ENCODE measurements around the gene CIITA.

CIITA gene

DNA sequence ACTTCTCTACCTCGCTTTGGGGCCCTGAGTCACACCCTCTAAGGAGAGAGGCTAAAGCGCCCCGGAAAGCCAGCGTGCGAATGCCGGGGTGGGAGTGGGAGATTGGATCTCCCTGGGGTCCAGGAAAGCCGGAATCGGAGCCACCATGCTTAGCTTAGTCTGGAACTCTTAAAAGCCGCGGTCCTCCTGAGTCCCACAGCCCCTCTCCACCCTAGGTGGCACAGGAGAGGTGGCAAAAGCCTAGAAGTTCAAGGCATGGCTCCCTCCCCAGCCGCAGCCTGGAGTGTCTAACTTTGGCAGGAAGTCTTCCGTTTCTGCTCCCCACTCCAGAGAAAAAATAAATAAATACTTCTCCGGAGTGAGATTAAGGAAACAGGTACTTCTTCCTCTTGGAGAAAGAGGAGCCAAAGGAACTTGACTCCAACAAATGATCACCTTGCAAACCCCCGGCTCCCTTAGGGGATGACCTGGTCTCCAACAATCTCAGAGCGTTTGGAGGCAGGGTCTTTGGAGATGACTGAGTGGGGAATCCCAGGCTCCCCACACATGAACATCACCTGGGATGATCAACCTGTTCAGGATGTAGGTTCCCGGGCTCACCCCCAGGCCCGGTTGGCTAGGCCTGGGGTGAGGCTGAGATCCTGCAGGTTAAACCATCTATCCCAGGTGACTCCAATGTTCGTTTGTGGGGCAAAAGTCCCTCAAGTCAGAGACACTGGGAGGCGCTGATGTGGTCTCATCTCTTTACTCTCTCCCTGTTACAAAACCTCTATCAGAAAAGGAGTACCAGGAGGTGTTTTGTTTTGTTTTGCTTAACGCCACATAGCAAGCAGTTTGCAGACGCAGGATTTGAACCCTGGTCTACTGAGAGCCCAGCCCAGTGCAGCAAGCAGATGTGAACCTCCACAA is 2.9 kb downstream of the CIITA start:
- DNase-seq (ENCODE audit: low read depth), result no peak

DNA sequence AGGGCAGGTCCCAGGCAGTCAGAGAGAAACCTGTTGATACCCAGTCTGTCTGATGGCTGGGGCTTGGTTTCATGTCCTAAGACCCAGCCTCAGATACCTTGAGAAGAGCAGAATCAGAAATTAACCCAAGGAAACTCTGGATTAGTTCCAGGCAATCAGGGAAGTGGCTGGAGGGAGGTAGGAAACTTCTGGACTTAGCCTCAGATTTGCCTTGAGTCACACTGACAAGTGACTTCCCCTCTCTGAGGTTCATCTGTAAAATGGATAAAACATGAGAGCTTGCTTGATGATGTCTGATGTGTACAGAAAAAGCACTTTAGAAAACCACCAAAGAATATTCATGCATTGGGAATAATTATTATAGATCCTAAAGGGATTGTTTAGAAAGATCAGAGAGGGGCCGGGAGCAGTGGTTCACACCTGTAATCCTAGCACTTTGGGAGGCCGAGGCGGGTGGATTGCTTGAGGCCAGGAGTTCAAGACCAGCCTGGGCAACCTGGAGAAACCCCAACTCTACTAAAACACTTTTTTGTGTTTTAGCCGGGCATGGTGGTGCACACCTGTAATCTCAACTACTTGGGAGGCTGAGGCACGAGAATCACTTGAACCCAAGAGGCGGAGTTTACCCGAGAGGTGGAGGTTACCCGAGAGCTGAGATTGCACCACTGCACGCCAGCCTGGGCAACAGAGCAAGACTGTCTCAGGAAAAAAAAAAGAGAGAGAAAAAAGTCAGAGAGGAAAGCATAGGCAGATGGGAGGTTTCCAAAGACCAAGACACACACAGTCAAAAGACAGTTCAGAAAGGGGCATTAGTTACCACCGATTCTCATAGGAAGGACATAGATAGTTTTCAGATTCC is 3.8 kb downstream of the CIITA start:
- no peak for DNase-seq (ENCODE audit: low read depth)

DNA sequence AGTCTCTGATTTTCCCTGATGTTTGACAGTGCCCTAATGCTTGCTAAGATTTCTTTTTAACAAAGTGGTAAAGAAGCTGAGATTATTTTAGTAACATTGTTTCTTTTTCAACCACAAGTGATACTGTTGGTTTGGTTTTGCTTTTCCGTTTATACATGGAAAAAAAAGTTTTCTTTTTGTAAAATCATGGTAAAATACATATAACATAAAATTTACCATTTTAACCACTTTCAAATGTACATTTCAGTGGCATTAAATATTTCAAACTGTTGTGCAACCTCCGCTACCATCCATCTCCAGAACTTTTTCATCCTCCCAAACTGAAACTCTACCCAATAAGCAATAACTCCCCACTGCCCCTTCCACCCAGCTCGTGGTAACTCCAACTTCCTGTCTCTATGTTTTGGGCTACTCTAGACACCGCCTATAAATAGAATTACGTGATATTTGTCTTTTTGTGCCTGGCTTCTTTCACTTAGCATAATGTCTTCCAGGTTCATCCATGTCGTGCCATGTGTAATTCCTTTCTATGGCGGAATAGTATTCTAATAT is 4.6 kb downstream of the CIITA start:
- no peak for DNase-seq (ENCODE audit: low read depth)

DNA sequence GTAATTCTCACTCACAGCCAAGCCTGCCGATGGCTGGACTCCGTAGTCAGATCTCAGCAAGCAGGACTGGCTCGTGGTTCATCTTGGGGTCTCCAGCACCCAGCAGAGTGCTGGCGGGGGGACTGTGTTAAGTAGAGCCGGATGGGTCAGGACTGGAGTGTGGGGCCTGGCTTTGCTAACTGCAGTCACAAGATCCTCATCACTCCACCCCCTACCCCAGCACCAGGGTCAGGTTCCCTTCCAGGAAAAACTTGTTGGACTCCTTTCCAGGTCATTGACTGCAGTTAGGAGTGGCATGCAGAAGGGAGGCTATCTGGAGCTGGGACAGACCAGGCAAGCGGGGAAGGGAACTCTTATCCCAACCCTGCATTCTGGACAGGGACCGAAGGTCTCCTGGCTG is 6.0 kb downstream of the CIITA start:
- DNase-seq (ENCODE audit: low read depth), result no peak

DNA sequence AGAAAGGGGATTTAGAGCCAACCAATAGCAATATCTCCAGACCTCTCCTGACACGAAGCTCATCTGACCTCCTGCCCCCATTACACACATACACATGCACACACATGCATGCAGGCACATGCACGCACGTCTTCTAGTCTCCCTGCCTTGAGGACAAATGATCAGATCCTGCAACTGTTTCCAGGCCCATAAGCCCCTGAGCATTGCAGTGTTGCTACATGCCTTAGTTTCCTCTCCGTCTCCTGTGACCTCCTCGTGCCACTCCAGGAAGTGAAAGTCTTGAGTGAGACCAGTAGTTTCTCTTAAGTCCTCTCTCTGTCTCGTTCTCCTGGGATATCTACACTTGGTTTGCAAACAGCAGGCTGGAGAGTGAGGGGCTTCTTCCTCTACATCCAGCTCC is 8.2 kb downstream of the CIITA start:
- DNase-seq (ENCODE audit: low read depth), result no peak

DNA sequence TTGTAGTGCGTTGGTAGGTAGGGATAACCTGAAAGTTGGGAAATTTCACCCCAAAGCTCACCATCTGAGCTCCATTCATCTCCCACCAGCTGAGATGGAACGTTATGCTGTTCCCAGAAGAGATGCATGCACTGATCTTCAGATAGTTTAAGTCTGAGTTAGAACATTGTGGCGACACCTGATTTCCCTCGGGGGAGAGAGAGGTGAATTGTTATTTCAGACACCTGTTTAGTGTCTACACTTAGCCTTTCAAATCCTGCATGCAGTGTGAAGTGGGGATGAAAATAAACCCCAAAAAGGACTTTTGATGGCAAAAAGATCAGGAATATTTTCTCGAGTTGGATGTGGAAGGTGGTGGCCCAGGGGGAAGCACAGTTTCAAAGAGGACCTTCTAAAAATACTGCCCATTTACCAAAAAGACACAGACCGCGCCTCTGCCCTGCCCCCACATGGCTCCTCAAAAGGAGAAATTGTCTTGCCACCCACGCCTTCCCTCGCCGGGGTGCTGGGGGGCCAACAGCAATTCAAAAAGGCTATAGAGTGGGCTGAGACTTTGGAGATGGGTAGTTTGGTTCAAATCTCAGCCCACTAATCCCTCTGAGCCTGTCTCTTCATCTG is 11.4 kb downstream of the CIITA start:
- DNase-seq (ENCODE audit: low read depth), result no peak

DNA sequence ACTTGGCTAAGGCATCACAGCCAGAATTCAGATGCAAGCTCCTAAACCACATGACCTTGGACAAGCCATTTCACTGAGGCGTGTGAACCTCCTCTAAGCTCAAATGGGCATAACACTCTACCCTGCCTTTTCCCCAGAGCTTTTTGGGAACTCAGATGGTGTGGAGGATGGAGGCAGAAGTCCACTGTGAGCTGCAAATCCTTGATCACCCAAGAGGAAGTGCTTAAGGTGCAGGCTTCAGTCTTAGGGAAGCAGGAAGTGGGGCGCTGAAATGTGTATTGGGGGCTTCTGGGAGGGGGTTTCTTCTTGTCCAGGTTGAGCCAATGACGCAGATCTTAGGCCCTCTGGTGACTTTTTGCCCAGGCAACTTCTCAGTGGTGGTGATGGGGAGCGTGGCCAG is 12.9 kb downstream of the CIITA start:
- DNase-seq (ENCODE audit: low read depth), result no peak

DNA sequence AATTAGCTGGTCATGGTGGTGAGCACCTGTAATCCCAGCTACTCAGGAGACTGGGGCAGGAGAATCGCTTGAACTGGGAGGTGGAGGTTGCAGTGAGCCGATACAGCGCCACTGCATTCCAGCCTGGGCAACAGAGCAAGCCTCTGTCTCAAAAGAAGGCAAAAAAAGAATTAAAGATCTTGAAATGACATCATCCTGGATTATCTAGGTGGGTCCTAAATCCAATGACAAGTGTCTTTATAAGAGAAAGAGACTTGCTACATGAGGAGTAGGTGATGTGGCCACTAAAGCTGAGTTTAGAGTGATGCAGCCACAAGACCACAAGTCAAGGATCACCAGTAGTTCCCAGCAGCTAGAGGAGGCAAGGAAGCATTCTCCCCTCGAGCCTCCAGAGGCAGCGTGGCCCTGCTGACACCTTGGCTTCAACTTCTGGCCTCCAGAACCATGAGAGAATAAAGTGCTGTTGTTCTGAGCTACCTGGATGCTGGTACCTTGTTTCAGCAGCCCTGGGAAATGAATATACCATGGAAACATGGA is 15.8 kb downstream of the CIITA start:
- DNase-seq (ENCODE audit: low read depth), result no peak

DNA sequence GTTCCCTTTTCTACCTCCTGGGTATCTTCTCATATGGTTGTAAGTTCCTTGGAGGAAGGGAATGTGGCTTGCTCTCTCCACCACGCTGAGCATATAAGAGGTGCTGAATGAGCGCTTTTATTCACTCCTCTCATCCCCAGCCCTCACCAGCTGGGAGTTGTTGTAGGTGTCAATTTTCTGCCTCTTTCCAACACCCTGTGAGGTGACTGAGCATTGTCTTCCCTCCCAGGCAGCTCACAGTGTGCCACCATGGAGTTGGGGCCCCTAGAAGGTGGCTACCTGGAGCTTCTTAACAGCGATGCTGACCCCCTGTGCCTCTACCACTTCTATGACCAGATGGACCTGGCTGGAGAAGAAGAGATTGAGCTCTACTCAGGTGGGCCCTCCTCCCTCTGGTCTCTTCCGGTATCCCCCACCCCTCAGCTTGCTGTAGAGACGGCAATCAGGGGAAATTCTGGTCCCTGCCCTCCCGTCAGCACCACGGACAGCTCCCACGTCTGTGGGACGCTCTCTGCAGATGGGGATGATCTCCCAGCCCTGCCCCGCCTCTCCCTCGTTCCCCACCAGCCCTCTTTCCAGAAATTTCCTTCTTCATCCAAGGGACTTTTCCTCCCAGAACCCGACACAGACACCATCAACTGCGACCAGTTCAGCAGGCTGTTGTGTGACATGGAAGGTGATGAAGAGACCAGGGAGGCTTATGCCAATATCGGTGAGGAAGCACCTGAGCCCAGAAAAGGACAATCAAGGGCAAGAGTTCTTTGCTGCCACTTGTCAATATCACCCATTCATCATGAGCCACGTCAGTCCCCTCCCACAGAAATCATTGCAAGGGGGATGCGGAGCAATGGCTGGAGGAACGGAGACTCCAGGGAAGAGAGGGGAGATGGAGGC is 18.3 kb downstream of the CIITA start:
- DNase-seq (ENCODE audit: low read depth), result no peak

DNA sequence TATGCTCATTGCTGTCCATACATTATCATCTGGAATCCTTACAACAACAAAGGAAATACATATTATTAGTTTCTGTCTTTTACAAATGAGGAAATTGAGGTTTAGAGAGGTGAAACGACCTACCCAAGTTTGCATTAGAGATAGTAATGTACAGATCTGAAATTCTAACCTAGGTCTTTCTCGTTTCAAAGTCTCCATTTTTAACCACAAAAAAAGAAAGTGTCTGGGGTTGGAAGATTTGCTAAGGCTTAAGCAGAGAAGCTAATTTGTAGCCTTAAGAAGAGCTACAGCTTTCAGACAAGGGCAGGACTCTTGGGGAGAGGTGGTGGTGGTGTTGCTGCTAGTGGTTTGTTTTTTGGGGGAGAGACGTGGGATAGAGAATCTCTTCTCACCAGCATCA is 19.2 kb downstream of the CIITA start:
- DNase-seq (ENCODE audit: low read depth), result no peak

DNA sequence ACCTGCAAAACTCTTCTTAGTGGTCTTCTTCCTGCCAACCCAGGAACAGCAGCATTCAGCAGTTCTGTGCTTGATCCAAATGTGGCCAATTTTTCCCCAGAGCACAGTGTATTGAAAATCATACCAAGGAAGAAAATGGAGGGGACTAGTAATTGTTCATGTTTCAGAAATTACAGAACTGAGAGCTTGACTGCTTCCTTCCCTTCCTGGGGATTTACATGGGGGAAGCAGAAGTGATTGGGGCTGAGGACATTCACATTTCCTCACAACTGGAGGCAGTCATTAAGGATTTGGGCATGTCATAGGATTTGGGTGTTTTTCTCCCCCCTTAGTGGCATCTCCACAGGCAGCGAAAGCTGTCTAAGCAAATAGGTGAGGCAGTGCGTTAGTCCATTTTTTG is 19.7 kb downstream of the CIITA start:
- DNase-seq (ENCODE audit: low read depth), result no peak

DNA sequence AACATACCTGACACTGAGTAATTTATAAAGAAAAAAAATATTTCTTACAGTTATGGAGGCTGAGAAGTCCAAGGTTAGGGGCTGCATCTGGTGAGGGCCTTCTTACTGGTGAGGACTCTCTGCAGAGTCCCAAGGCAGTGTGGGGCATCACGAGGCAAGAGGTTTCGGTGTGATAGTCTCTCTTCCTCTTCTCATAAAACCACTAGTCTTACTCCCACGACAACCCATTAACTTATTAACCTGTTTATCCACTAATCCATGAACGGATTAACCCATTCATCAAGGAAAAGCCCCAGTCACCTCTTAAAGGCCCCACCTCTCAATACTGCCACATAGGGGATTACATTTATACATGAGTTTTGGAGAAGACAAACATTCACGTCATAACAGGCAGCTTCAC is 20.1 kb downstream of the CIITA start:
- no peak for DNase-seq (ENCODE audit: low read depth)

DNA sequence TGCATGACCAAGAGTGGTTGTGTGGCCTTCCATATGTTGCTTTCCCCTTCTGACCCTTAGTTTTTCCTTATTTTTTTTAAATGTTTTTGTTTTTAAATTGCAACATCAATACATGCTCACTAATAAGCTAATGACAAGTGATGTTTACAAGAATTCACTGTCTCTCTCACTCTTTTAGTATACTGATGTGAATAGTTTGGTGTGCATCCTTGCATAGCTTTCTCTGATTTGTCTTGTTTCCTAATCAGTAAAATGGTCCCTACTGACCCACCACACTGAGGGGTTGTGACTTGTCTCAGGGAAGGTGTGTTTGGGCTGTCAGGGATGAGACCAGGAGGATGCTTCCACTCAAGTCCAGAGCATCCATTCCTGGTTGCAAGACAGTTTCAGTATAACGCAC is 26.0 kb downstream of the CIITA start:
- no peak for DNase-seq (ENCODE audit: low read depth)

DNA sequence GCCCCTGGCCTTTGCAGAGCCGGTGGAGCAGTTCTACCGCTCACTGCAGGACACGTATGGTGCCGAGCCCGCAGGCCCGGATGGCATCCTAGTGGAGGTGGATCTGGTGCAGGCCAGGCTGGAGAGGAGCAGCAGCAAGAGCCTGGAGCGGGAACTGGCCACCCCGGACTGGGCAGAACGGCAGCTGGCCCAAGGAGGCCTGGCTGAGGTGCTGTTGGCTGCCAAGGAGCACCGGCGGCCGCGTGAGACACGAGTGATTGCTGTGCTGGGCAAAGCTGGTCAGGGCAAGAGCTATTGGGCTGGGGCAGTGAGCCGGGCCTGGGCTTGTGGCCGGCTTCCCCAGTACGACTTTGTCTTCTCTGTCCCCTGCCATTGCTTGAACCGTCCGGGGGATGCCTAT is 29.5 kb downstream of the CIITA start:
- DNase-seq (ENCODE audit: low read depth), result no peak

DNA sequence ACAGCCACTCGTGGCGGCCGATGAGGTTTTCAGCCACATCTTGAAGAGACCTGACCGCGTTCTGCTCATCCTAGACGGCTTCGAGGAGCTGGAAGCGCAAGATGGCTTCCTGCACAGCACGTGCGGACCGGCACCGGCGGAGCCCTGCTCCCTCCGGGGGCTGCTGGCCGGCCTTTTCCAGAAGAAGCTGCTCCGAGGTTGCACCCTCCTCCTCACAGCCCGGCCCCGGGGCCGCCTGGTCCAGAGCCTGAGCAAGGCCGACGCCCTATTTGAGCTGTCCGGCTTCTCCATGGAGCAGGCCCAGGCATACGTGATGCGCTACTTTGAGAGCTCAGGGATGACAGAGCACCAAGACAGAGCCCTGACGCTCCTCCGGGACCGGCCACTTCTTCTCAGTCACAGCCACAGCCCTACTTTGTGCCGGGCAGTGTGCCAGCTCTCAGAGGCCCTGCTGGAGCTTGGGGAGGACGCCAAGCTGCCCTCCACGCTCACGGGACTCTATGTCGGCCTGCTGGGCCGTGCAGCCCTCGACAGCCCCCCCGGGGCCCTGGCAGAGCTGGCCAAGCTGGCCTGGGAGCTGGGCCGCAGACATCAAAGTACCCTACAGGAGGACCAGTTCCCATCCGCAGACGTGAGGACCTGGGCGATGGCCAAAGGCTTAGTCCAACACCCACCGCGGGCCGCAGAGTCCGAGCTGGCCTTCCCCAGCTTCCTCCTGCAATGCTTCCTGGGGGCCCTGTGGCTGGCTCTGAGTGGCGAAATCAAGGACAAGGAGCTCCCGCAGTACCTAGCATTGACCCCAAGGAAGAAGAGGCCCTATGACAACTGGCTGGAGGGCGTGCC is 30.1 kb downstream of the CIITA start:
- DNase-seq (ENCODE audit: low read depth), result no peak

DNA sequence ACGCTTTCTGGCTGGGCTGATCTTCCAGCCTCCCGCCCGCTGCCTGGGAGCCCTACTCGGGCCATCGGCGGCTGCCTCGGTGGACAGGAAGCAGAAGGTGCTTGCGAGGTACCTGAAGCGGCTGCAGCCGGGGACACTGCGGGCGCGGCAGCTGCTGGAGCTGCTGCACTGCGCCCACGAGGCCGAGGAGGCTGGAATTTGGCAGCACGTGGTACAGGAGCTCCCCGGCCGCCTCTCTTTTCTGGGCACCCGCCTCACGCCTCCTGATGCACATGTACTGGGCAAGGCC is 30.7 kb downstream of the CIITA start:
- no peak for DNase-seq (ENCODE audit: low read depth)

DNA sequence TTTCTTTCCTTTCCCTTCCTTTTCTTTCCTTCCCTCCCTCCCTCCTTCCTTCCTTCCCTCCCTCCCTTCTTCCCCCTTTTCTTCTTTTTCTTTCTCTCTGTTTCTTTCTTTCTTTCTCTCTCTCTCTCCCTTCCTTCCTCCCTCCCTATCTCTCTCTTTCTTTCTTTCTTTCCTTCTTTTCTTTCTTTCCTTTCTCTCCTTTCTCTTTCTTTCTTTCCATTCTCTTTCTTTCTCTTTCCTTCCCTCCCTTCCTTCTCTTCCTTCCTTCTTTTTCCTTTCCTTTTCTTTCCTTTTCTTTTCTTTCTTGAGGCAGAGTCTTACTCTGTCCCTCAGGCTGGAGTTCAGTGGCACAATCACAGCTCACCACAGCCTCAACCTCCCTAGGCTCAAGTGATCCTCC is 34.3 kb downstream of the CIITA start:
- no peak for DNase-seq (ENCODE audit: low read depth)

DNA sequence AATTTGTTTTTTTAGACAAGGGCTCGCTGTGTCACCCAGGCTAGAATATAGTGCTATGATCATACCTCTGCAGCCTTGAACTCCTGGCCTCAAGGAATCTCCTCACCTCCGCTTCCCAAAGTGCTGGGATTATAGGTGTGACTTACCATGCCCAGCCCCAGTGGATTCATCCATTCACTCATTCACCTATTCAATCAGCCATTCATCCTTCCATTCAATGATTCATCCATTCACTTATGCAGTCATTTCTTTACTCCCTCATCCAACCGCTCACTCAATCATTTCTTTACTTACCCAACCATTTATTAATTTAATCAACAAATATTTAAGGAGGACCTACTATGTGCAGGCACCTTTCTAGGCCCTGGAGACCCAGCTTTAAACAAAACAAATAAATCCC is 39.5 kb downstream of the CIITA start:
- DNase-seq (ENCODE audit: low read depth), result no peak

DNA sequence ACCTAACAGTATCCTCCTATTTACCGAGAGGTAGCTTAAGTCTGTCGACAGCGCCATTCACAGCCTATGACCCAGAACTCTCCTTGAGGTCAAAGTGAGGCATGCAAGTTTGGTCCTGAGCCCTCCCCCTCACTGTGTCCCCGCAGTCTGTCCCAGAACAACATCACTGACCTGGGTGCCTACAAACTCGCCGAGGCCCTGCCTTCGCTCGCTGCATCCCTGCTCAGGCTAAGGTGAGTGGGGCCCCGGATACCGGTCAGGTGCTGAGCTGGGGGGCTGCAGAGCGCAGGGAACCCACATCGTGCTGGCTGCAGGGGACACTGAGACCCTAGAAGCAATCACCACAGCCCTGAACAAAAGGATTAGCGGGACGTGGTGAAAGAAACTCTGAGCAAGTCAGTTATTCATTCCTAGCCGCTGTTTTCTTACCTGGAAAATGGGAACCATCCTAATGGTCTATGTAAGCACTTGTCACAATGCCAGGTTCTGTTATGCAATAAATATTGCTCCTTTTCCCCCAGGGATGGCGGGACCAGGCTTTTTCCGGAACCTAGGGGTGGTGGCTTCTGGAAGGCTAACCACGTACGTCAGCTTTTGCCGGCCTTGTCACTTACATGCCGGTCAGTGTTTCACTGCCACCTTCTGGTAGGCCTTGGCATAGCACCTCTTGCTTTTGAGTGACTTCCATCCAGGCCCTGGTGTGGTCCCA is 41.4 kb downstream of the CIITA start:
- DNase-seq (ENCODE audit: low read depth), result peak; percentile 70

DNA sequence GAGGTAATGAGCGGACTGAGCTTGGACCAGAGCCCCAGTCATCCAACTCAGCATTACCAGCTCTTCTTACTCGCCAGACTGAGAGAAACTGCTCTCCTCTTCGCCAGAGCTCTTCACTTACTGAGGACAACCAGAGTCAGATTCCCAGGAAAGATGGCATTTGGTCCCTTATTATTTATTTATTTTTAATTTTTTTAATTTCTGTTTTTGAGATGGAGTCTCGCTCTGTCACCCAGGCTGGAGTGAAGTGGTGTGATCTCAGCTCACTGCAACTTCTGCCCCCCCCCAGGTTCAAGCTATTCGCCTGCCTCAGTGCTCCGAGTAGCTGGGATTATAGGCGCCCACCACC is 42.0 kb downstream of the CIITA start:
- DNase-seq (ENCODE audit: low read depth), result no peak
